ENCODE data around the gene SLC17A9. TPM values are rescaled to one million over a fixed set of nuclear protein-coding genes. Genes with fewer than 3 reads are reported as not detected.

The SLC17A9 gene
- total and polyA plus RNA-seq, 2 of the 8 experiments (the other 6 are each of a cell fraction or from before 2014, with no cell fraction given) = 23.5 to 35.2 TPM

GRCh38 chr20:62944184-62944583, 8.3 kb upstream of the SLC17A9 start (continued):
- TF ChIP-seq, protein P1, sequence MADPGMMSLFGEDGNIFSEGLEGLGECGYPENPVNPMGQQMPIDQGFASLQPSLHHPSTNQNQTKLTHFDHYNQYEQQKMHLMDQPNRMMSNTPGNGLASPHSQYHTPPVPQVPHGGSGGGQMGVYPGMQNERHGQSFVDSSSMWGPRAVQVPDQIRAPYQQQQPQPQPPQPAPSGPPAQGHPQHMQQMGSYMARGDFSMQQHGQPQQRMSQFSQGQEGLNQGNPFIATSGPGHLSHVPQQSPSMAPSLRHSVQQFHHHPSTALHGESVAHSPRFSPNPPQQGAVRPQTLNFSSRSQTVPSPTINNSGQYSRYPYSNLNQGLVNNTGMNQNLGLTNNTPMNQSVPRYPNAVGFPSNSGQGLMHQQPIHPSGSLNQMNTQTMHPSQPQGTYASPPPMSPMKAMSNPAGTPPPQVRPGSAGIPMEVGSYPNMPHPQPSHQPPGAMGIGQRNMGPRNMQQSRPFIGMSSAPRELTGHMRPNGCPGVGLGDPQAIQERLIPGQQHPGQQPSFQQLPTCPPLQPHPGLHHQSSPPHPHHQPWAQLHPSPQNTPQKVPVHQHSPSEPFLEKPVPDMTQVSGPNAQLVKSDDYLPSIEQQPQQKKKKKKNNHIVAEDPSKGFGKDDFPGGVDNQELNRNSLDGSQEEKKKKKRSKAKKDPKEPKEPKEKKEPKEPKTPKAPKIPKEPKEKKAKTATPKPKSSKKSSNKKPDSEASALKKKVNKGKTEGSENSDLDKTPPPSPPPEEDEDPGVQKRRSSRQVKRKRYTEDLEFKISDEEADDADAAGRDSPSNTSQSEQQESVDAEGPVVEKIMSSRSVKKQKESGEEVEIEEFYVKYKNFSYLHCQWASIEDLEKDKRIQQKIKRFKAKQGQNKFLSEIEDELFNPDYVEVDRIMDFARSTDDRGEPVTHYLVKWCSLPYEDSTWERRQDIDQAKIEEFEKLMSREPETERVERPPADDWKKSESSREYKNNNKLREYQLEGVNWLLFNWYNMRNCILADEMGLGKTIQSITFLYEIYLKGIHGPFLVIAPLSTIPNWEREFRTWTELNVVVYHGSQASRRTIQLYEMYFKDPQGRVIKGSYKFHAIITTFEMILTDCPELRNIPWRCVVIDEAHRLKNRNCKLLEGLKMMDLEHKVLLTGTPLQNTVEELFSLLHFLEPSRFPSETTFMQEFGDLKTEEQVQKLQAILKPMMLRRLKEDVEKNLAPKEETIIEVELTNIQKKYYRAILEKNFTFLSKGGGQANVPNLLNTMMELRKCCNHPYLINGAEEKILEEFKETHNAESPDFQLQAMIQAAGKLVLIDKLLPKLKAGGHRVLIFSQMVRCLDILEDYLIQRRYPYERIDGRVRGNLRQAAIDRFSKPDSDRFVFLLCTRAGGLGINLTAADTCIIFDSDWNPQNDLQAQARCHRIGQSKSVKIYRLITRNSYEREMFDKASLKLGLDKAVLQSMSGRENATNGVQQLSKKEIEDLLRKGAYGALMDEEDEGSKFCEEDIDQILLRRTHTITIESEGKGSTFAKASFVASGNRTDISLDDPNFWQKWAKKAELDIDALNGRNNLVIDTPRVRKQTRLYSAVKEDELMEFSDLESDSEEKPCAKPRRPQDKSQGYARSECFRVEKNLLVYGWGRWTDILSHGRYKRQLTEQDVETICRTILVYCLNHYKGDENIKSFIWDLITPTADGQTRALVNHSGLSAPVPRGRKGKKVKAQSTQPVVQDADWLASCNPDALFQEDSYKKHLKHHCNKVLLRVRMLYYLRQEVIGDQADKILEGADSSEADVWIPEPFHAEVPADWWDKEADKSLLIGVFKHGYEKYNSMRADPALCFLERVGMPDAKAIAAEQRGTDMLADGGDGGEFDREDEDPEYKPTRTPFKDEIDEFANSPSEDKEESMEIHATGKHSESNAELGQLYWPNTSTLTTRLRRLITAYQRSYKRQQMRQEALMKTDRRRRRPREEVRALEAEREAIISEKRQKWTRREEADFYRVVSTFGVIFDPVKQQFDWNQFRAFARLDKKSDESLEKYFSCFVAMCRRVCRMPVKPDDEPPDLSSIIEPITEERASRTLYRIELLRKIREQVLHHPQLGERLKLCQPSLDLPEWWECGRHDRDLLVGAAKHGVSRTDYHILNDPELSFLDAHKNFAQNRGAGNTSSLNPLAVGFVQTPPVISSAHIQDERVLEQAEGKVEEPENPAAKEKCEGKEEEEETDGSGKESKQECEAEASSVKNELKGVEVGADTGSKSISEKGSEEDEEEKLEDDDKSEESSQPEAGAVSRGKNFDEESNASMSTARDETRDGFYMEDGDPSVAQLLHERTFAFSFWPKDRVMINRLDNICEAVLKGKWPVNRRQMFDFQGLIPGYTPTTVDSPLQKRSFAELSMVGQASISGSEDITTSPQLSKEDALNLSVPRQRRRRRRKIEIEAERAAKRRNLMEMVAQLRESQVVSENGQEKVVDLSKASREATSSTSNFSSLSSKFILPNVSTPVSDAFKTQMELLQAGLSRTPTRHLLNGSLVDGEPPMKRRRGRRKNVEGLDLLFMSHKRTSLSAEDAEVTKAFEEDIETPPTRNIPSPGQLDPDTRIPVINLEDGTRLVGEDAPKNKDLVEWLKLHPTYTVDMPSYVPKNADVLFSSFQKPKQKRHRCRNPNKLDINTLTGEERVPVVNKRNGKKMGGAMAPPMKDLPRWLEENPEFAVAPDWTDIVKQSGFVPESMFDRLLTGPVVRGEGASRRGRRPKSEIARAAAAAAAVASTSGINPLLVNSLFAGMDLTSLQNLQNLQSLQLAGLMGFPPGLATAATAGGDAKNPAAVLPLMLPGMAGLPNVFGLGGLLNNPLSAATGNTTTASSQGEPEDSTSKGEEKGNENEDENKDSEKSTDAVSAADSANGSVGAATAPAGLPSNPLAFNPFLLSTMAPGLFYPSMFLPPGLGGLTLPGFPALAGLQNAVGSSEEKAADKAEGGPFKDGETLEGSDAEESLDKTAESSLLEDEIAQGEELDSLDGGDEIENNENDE (IDR thresholded peaks at IDR 0.05; ENCODE audit: insufficient replicate concordance, low read length) = no peak
- TF ChIP-seq, protein P2, sequence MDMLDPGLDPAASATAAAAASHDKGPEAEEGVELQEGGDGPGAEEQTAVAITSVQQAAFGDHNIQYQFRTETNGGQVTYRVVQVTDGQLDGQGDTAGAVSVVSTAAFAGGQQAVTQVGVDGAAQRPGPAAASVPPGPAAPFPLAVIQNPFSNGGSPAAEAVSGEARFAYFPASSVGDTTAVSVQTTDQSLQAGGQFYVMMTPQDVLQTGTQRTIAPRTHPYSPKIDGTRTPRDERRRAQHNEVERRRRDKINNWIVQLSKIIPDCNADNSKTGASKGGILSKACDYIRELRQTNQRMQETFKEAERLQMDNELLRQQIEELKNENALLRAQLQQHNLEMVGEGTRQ (IDR thresholded peaks at IDR 0.05; ENCODE audit: low read length) = no peak

Measured in H1 (cell line).